ENCODE data around the gene XPO5. TPM values are rescaled to one million over a fixed set of nuclear protein-coding genes. Genes with fewer than 3 reads are reported as not detected.
A peak's percentile ranks its signal among the peaks of the same experiment; 100 is the strongest.

Gene XPO5
- total RNA-seq, 1 experiment from 2014 or later: 97.8 TPM

DNA sequence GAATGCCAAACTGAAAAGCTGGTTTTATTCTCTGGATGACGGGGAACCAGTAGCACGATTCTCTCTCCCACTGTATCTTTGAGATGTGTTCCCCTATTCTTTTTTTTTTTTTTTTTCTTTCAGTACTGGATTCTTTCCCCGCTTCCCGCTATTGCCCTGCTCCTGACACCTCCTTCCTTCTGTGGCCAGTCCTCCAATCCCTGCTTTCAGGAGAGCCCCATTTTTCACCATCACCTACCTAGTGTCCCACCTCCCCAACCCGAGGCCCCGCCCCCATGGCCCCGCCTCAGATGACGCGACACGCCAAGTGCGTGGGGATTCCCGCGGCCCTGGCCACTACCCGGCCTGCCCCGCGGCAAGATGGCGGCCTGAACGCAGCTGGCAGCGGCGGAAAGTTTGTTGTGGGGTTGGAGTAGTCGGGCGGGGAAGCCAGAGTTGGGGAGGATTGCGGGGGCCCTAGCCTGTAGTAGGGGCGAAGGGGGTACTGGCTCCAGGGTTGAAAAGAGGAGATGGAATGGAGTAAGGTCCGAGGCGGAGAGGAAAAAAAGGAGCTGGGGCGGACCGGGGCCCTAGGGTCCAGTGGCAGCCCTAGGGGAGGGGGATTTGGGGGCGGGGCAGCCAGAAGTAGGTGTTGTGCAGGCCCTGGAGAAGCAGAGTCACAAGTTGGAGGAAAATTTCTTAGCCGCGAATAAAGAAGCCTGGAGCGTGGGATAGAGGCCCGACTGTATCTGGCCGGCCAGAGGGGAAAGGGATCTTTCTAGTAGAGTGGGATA is 98.4 kb downstream of the XPO5 start, which contains the start of gene TJAP1 (continued):
- TF ChIP-seq, protein P1, sequence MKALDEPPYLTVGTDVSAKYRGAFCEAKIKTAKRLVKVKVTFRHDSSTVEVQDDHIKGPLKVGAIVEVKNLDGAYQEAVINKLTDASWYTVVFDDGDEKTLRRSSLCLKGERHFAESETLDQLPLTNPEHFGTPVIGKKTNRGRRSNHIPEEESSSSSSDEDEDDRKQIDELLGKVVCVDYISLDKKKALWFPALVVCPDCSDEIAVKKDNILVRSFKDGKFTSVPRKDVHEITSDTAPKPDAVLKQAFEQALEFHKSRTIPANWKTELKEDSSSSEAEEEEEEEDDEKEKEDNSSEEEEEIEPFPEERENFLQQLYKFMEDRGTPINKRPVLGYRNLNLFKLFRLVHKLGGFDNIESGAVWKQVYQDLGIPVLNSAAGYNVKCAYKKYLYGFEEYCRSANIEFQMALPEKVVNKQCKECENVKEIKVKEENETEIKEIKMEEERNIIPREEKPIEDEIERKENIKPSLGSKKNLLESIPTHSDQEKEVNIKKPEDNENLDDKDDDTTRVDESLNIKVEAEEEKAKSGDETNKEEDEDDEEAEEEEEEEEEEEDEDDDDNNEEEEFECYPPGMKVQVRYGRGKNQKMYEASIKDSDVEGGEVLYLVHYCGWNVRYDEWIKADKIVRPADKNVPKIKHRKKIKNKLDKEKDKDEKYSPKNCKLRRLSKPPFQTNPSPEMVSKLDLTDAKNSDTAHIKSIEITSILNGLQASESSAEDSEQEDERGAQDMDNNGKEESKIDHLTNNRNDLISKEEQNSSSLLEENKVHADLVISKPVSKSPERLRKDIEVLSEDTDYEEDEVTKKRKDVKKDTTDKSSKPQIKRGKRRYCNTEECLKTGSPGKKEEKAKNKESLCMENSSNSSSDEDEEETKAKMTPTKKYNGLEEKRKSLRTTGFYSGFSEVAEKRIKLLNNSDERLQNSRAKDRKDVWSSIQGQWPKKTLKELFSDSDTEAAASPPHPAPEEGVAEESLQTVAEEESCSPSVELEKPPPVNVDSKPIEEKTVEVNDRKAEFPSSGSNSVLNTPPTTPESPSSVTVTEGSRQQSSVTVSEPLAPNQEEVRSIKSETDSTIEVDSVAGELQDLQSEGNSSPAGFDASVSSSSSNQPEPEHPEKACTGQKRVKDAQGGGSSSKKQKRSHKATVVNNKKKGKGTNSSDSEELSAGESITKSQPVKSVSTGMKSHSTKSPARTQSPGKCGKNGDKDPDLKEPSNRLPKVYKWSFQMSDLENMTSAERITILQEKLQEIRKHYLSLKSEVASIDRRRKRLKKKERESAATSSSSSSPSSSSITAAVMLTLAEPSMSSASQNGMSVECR (CRISPR knock-in tag; IDR thresholded peaks at IDR 0.05; ENCODE audit: borderline replicate concordance): no peak
- no peak for TF ChIP-seq SOX15 (CRISPR knock-in tag; IDR thresholded peaks at IDR 0.05)
- TF ChIP-seq FOXP1 (CRISPR knock-in tag; IDR thresholded peaks at IDR 0.05; ENCODE audit: borderline replicate concordance): peak; percentile 60; the same call in 1 of the 2 replicates
- TF ChIP-seq, protein P2, sequence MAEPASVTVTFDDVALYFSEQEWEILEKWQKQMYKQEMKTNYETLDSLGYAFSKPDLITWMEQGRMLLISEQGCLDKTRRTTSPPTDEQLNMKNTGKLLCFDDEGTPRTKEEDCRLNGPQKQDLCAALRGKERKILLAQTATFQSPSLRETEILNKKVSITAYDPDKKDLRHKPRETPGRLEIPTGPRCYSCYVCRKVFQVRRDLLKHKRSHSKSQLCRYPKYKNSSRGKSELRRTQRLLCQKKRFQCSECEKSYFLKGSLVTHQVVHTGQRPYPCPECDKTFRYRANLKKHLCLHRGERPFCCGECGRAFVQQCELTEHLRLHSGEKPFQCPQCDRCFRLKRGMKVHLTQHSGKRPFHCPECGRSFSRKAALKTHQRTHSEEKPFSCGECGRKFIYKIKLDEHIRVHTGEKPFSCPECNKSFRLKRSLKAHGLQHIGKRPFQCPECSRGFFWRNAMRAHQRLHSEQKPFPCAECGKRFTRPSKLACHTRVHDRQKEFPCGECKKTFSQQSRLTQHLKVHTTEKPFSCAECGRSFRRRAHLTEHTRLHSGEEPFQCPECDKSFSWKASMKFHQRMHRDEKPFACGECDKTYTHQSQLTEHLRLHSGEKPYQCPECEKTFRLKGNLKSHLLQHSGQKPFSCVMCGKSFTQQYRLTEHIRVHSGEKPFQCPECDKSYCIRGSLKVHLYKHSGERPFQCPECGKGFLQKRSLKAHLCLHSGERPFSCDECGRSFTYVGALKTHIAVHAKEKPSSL (CRISPR knock-in tag; conservative IDR thresholded peaks at IDR 0.05): no peak
- no peak for TF ChIP-seq KAT7 (CRISPR knock-in tag; IDR thresholded peaks at IDR 0.05; ENCODE audit: borderline replicate concordance)
- TF ChIP-seq TEAD1 (CRISPR knock-in tag; IDR thresholded peaks at IDR 0.05): peak; percentile 57; the same call in 1 of the 2 replicates
- TF ChIP-seq, protein P3, sequence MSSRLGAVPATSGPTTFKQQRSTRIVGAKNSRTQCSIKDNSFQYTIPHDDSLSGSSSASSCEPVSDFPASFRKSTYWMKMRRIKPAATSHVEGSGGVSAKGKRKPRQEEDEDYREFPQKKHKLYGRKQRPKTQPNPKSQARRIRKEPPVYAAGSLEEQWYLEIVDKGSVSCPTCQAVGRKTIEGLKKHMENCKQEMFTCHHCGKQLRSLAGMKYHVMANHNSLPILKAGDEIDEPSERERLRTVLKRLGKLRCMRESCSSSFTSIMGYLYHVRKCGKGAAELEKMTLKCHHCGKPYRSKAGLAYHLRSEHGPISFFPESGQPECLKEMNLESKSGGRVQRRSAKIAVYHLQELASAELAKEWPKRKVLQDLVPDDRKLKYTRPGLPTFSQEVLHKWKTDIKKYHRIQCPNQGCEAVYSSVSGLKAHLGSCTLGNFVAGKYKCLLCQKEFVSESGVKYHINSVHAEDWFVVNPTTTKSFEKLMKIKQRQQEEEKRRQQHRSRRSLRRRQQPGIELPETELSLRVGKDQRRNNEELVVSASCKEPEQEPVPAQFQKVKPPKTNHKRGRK (CRISPR knock-in tag; IDR thresholded peaks at IDR 0.05; ENCODE audit: borderline replicate concordance): no peak
- TF ChIP-seq, protein P4, sequence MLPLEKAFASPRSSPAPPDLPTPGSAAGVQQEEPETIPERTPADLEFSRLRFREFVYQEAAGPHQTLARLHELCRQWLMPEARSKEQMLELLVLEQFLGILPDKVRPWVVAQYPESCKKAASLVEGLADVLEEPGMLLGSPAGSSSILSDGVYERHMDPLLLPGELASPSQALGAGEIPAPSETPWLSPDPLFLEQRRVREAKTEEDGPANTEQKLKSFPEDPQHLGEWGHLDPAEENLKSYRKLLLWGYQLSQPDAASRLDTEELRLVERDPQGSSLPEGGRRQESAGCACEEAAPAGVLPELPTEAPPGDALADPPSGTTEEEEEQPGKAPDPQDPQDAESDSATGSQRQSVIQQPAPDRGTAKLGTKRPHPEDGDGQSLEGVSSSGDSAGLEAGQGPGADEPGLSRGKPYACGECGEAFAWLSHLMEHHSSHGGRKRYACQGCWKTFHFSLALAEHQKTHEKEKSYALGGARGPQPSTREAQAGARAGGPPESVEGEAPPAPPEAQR (CRISPR knock-in tag; IDR thresholded peaks at IDR 0.05): no peak
- TF ChIP-seq, protein P5, sequence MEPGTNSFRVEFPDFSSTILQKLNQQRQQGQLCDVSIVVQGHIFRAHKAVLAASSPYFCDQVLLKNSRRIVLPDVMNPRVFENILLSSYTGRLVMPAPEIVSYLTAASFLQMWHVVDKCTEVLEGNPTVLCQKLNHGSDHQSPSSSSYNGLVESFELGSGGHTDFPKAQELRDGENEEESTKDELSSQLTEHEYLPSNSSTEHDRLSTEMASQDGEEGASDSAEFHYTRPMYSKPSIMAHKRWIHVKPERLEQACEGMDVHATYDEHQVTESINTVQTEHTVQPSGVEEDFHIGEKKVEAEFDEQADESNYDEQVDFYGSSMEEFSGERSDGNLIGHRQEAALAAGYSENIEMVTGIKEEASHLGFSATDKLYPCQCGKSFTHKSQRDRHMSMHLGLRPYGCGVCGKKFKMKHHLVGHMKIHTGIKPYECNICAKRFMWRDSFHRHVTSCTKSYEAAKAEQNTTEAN (CRISPR knock-in tag; IDR thresholded peaks at IDR 0.05): no peak
- no peak for TF ChIP-seq GTF2I (CRISPR knock-in tag; conservative IDR thresholded peaks at IDR 0.05)
- TF ChIP-seq, protein P6, sequence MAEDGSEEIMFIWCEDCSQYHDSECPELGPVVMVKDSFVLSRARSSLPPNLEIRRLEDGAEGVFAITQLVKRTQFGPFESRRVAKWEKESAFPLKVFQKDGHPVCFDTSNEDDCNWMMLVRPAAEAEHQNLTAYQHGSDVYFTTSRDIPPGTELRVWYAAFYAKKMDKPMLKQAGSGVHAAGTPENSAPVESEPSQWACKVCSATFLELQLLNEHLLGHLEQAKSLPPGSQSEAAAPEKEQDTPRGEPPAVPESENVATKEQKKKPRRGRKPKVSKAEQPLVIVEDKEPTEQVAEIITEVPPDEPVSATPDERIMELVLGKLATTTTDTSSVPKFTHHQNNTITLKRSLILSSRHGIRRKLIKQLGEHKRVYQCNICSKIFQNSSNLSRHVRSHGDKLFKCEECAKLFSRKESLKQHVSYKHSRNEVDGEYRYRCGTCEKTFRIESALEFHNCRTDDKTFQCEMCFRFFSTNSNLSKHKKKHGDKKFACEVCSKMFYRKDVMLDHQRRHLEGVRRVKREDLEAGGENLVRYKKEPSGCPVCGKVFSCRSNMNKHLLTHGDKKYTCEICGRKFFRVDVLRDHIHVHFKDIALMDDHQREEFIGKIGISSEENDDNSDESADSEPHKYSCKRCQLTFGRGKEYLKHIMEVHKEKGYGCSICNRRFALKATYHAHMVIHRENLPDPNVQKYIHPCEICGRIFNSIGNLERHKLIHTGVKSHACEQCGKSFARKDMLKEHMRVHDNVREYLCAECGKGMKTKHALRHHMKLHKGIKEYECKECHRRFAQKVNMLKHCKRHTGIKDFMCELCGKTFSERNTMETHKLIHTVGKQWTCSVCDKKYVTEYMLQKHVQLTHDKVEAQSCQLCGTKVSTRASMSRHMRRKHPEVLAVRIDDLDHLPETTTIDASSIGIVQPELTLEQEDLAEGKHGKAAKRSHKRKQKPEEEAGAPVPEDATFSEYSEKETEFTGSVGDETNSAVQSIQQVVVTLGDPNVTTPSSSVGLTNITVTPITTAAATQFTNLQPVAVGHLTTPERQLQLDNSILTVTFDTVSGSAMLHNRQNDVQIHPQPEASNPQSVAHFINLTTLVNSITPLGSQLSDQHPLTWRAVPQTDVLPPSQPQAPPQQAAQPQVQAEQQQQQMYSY (CRISPR knock-in tag; IDR thresholded peaks at IDR 0.05): no peak; the same call in 1 of the 2 replicates
- no peak for TF ChIP-seq ZNF263 (CRISPR knock-in tag; IDR thresholded peaks at IDR 0.05; ENCODE audit: low read depth)
- TF ChIP-seq, protein P7, sequence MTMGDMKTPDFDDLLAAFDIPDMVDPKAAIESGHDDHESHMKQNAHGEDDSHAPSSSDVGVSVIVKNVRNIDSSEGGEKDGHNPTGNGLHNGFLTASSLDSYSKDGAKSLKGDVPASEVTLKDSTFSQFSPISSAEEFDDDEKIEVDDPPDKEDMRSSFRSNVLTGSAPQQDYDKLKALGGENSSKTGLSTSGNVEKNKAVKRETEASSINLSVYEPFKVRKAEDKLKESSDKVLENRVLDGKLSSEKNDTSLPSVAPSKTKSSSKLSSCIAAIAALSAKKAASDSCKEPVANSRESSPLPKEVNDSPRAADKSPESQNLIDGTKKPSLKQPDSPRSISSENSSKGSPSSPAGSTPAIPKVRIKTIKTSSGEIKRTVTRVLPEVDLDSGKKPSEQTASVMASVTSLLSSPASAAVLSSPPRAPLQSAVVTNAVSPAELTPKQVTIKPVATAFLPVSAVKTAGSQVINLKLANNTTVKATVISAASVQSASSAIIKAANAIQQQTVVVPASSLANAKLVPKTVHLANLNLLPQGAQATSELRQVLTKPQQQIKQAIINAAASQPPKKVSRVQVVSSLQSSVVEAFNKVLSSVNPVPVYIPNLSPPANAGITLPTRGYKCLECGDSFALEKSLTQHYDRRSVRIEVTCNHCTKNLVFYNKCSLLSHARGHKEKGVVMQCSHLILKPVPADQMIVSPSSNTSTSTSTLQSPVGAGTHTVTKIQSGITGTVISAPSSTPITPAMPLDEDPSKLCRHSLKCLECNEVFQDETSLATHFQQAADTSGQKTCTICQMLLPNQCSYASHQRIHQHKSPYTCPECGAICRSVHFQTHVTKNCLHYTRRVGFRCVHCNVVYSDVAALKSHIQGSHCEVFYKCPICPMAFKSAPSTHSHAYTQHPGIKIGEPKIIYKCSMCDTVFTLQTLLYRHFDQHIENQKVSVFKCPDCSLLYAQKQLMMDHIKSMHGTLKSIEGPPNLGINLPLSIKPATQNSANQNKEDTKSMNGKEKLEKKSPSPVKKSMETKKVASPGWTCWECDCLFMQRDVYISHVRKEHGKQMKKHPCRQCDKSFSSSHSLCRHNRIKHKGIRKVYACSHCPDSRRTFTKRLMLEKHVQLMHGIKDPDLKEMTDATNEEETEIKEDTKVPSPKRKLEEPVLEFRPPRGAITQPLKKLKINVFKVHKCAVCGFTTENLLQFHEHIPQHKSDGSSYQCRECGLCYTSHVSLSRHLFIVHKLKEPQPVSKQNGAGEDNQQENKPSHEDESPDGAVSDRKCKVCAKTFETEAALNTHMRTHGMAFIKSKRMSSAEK (CRISPR knock-in tag; IDR thresholded peaks at IDR 0.05; ENCODE audit: borderline replicate concordance): no peak
- TF ChIP-seq, protein P8, sequence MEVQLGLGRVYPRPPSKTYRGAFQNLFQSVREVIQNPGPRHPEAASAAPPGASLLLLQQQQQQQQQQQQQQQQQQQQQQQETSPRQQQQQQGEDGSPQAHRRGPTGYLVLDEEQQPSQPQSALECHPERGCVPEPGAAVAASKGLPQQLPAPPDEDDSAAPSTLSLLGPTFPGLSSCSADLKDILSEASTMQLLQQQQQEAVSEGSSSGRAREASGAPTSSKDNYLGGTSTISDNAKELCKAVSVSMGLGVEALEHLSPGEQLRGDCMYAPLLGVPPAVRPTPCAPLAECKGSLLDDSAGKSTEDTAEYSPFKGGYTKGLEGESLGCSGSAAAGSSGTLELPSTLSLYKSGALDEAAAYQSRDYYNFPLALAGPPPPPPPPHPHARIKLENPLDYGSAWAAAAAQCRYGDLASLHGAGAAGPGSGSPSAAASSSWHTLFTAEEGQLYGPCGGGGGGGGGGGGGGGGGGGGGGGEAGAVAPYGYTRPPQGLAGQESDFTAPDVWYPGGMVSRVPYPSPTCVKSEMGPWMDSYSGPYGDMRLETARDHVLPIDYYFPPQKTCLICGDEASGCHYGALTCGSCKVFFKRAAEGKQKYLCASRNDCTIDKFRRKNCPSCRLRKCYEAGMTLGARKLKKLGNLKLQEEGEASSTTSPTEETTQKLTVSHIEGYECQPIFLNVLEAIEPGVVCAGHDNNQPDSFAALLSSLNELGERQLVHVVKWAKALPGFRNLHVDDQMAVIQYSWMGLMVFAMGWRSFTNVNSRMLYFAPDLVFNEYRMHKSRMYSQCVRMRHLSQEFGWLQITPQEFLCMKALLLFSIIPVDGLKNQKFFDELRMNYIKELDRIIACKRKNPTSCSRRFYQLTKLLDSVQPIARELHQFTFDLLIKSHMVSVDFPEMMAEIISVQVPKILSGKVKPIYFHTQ (CRISPR knock-in tag; IDR thresholded peaks at IDR 0.05): no peak

All from WTC11 (cell line).